ENCODE data around the gene IARS2.
"Not testable (repeated sequence)": the region's sequence is repeated elsewhere in the genome, so short reads cannot be mapped to it uniquely, and the experiment has no call there.

Gene IARS2

GRCh38 chr1:220094016-220094911 is at the start of gene IARS2:
Gene IARS2, plus strand, starts transcription at chr1:220094132. Its CDS starts 85 bp downstream, at chr1:220094217.
- peak; percentile 43 for DNase-seq

DNA sequence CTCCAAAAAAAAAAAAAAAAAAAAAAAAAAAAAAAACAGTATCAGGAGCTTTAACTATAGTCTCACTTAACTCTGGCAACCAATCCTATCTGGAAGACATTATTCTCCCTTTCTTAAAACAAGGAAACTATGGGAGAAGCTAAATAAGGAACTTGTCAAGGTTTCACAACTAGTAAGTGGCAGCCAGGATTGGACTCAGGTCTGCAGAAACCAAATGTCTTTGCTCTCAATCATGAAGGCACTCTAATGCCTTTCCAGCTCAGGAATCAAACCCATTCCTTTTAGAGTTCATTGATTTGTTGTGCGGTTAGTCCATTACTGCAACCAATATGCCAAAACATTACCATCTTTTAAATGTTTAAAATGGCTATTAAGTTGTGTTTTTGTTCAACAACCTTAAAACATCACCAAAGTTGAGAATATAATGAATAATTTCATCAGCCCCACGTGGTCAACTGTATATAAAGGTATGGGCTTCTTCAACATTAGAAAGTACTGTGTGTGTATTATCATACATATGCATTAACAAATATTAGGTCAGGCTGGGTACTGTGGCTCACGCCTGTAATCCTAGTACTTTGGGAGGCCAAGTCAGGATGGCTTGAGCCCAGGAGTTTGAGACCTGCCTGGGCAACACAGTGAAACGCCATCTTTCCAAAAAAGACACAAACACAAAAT is 49.1 kb upstream of the IARS2 start:
- DNase-seq, result no peak

DNA sequence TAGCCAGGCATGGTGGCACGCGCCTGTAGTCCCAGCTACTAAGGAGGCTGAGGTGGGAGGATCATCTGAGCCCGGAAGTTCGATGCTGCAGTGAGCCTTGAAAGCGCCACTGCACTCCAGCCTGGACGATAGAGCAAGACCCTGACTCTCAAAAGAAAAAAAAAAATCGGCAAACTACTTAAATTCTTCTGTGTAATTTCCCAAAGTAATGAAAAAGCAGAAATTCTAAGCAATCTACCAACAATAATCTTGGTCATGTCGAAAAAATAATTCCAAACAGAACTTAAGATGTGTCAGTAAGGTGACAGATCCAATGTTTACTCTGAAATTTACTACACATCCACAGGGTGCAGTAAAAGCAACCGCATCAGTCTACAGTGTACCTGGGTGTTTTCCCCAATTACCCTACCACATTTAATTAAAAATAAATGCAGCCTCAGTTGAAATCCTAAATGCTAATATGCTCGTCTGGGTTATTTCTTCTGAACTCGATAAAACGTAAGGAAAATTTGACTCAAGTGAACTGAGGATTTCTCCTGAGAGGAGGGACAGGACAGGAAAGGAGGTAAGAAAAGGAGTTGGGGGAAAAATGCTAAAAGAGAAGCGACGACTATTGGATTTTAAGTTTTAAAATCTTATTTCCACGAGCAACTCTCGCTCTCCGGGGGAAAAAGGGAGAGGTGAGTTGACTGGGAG is 48.4 kb upstream of the IARS2 start:
- DNase-seq, result no peak

- peak; percentile 77 for DNase-seq
These were observed 47.6 kb upstream of the IARS2 start, which contains the start of gene EPRS1 for GRCh38 chr1:220046052-220046930. Gene EPRS1, minus strand, starts transcription at chr1:220046505. Its CDS starts 117 bp downstream, at chr1:220046388.

DNA sequence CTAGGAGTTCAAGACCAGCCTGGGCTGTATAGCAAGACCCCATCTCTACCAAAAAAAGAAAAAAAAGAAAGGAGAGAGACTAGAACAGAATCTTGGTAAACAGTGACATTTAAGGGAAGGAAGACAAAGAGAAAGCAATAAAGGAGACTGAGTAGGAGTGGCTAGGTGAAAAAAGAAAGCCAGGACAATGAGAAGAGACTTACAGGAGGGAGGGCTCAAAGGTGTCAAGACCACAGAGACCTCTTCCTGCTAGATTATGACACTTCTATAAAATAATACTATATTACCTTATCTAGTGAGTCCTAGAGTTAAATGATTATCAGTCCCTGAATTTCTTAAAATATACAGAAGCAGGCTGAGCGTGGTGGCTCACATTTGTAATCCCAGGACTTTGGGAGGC is 37.6 kb upstream of the IARS2 start:
- DNase-seq, result no peak

GRCh38 chr1:220060876-220061275 is 33.1 kb upstream of the IARS2 start:
- no peak for DNase-seq

DNA sequence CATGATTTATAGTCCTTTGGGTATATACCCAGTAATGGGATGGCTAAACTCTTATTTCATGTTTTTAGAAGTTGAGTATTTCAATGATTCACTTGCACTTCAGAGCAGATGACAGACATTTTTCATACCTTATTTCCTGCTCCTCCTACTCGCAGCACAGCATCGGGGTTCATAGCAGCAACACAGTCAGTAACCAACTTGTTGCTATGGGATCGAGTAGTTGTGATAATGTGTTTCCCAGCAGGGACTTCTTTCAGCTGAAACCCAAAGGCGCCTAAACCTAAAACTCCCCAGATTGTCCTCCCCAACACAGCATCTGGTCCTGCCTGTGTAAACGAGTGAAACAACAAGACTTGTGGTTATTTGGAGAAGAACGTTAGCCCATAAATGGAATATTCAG is 31.3 kb upstream of the IARS2 start:
- no peak for DNase-seq

GRCh38 chr1:220067269-220068204 is 26.4 kb upstream of the IARS2 start:
- DNase-seq, result no peak

- no peak for DNase-seq
These were observed 16.8 kb upstream of the IARS2 start for GRCh38 chr1:220076861-220077762.

DNA sequence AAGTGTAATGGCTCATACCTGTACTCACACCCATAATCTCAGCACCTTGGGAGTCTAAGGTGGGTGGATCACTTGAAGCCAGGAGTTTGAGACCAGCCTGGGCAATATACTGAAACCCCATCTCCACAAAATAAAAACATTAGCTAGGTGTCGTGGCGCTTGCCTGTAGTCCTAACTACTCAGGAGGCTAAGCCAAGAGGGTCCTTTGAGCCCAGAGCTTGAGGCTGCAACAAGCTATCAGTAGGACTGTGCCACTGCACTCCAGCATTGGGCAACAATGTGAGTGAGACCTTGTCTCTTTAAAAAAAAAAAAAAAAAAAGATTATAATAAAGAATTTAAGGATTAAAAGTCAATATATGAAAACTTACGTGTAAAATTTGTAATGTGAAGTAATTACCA is 16.0 kb upstream of the IARS2 start:
- DNase-seq, result no peak

DNA sequence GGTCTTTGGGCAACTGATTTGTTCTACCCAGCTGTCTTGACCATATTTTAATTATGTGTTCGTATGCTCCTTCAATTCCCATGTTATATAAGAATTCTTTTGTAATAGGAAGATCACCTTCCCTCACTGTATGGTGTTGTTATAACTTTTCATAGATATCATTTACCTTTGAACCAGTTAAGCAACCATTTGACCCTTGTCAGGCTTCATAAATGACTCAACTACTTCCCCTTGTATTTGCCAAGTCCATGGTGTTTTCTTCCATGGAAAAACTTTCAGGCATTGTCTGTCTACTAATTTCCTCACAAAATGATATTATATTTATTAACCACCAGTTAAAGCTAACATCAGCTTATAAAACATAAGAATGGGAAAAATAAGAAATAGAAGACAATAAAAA is 9.5 kb upstream of the IARS2 start:
- DNase-seq, result no peak

- DNase-seq, result not testable (repeated sequence)
These were observed 7.7 kb upstream of the IARS2 start for GRCh38 chr1:220086261-220086686.

DNA sequence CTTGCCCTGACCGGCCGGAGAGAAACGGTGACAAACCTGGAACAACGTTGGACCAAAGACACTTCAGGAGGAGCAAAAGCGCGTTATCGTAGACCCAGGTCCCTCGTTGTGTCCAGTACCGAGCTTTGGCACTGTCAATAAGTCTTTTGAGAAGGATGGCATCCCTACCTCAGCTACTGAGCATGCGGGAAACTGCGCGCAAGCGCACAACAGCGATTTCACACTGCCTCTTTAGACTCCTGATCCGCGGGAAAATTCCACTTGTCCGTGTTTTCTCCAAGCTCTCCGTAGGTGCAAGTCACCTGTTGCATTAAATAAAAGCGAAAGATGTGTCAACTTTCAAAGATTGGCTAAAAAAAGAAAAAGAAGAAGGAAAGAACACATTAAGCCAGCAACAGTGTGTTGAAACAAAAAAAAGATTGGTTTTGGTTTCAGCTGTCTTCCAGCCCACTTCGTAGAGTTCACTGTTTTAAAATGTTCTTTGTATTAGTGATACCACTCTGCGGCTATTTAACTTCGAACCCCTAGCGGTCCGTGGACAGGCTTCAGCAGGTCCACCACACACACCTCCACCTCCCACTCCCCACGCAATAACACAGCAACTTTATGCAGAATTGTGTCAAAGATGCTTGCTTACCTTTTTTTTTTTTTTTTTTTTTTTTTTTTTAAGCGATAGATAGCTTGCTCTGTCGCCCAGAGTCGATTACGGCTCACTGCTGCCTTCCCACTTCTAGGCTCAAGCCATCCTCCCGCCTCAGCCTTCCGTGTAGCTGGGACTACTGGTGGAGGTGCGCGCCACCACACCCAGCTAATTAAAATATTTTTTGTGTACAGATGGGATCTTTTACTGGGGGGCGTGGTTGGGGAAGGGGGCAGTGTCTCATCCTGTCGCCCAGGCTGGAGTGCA is 4.0 kb upstream of the IARS2 start, which contains the start of gene BPNT1:
Gene BPNT1 (minus strand): TSS at position 139 of the 907 bp plus-strand sequence. CDS start 9,942 bp downstream, outside the sequence.
- peak; percentile 90 for DNase-seq

DNA sequence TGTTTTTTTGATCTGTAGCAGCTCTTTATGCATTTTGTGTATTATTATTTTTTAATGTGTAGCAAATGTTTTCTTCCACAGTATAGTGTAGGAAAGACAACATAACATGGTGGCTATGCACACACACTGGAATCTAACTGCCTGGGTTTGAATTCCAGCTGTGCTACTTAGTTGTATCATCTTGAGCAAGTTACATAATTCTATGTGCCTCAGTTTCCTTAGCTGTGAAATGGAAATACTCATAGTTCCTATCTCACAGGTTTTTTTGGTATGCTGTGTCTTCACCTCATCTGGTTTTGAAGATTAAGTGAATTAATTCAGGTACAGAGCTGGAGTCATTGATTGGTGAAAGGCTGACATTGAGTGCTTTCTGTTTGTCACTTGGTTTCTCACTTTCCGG is 1.2 kb upstream of the IARS2 start:
- no peak for DNase-seq

DNA sequence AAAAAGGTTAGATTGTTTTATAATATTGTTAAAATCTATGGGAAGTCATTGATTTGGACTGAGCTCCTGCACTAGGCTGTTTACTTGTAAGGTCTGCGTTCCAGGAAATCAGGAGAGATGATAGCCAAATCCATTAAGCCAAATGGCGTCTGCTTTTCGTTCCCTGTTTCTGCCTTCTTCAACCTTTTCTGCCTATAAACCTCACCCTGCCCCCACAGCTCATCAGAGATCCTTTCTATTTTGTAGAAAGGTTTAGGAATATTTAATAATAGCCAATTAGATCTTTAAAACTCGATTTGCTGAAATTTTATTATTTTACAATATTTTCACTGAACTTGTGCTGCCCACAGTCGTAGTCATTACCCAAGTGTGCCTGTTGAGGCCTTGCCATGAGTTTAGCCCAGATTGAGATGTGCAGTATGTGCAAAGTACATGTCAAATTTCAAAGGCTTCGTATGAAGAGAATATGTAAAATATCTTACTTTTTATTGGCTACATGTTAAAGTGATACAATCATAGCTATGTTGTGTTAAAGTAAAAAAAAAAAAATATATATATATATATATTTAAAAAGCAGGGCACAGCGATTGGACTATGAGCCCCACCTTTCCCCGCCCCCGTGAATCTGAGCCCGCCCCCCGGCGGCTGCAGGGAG is 444 bp upstream of the IARS2 start:
- no peak for DNase-seq

DNA sequence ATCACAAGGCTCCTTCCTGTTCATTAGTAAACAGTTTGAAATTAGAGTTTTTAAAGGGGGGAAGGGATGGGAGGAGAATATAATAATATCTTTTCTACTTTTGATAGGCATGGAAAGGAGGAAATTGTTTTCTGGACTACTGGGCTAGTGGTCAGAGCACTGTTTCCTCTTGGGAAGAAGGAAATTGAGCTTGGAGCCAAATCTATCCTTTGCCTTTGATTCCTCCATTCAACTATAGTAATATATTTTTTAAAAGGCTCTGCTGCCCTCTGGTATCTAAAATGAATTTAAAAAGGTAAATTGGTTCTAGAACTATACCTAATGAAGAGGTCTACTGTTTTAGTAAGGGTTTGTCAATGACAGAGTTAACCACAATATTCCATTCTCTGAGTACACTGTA is 5.9 kb downstream of the IARS2 start:
- no peak for DNase-seq

DNA sequence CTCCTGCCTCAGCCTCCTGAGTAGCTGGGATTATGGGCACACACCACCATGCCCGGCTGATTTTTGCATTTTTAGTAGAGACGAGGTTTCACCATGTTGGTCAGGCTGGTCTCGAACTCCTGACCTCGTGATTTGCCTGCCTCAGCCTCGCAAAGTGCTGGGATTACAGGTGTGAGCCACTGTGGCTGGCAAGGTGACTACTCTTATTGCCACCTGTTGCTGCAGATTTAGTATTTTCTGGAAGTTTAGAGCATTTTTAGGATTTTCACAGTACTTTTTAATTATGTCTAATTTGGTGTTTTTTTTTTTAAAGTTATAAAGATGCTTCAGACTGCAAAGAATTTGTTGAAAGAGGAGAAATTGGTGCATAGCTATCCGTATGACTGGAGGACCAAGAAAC is 16.5 kb downstream of the IARS2 start:
- DNase-seq, result not testable (repeated sequence)

DNA sequence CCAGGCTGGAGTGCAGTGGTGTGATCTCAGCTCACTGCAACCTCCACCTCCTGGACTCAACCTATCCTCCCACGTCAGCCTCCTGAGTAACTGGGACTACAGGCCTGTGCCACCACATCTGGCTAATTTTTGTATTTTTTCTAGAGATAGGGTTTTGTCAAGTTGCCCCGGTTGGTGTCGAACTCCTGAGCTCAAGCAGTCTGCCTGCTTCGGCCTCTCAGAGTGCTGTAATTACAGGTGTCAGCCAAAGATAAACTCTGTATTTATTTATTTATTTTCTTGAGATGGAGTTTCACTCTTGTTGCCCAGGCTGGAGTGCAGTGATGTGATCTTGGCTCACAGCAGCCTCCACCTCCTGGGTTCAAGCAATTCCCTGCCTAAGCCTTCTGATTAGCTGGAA is 18.7 kb downstream of the IARS2 start:
- DNase-seq, result not testable (repeated sequence)
